GM18868 (cell line): Measurements from ENCODE around the gene TREH.

ENCODE experiments used
- ATAC-seq: cut with Tn5 transposase; IDR thresholded peaks from one replicate; pipeline ENCODE4 v1.9.1; 2021; ENCODE audit warnings: mild to moderate bottlenecking, moderate library complexity; ENCODE audit not compliant: unreplicated experiment

The TREH gene

DNA sequence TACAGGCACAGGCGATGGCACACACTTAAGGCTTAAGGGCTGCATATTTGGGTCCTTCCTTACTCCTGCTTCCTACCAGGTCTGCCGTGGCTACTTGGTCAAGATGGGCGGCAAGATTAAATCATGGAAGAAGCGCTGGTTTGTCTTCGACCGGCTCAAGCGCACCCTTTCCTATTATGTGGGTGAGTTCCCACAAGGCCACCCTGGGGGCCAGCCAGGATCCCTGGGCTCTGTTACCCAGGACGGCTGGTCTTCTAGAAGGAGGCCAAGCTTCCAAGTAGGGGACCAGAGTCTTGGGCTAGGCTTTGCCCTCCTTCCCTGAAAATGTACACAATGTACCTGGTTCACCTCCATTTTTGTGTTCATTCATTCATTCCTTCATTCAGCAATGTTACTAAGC is 29.1 kb downstream of the TREH start:
- ATAC-seq: no peak

DNA sequence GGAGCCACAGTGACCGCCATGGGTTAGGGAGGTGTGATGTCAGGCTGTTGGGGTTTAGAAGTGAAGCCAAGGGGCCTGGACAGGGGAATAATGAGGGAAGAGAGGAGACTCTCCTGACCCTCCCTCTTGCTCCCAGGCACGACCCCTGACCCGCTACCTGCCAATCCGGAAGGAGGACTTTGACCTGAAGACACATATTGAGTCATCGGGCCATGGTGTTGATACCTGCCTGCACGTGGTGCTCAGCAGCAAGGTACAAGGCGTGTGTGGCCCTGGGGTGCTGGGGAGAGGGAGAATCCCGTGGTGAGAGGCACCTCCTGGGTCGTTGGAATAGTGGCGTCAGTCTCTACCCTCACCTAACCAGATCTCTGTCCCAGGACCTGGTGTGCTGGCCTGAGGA is 29.5 kb downstream of the TREH start:
- ATAC-seq: no peak

DNA sequence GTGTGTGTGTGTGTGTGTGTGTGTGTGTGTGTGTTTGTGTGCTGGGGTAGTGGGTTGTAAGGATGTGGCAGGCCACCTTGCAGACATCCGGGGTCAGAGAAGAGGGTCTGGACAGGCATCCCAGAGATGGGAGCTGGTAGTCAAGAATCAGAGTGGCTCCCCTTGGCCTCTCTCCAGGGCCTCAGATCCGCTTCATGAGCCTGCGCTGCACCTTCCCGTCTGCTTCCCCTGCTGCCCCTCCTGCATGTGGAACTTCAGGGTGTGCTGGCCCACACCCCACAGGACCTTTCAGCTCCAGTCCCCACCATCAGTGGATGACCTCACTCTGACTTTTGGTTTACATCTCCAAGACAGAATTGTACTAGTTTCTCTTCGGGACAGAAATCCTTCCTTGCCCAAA is 31.2 kb downstream of the TREH start:
- no peak for ATAC-seq

DNA sequence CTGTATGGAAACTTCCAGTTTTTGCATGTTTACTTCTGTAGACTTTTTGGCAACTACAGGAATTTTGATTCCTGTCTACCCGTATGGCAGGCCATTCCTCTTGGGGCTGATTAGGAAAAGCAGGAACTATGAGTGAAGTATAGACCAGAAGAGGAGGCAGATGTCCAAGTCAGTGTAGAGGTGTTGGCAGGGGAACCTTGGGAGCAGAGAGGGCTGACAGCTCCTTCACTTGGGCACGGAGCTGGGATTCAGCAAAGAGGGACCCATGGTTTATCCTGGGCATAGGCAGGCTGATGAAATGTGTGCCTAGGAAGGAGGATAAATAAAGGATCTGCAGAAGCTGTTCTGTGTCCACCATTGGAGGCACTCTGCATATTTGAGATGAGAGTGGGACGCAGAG is 33.1 kb downstream of the TREH start:
- no peak for ATAC-seq

DNA sequence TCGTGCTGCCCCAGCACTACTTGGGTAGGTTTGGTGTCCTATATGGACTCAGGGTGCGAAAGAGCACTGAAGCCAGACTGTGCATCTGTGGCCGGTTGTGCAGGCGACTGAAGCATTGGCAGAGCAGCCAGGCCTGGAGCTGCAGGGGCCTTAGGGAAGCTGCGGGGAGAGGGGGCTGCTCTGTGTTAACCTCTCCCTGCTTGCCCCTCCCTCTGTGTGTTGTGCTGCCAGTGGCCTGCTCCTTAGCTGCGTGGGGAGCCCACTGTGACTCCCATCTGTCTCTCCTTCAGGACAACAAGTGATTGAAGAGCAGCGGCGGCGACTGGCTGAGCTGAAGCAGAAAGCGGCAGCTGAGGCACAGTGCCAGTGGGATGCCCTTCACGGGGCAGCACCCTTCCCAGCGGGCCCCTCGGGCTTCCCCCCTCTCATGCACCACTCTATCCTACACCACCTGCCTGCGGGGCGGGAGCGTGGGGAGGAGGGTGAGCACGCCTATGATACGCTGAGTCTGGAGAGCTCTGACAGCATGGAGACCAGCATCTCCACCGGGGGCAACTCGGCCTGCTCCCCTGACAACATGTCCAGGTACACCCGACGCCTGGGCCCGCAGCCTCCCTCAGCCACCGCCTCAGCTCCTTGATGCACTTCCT is 34.3 kb downstream of the TREH start:
- no peak for ATAC-seq

DNA sequence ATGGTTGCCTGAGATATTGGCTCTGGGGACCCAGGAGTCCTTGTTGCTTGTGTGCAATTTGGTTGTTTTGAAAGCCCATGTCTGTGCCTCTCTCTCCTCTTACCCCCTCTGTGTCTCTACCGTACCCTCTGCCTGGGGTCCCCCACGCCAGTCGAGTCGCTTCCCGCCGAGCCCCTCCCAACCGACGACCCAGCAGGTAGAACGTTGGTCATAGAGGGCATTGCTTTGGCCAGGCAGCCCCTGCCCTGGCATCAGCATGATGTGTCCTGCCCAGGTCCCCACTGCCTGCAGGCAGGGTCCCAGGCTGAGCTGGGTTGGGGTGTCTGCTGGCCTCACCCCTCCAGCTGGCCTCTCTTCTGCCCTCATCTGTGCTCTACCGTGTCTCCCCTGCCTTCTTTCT is 35.0 kb downstream of the TREH start:
- ATAC-seq: no peak

DNA sequence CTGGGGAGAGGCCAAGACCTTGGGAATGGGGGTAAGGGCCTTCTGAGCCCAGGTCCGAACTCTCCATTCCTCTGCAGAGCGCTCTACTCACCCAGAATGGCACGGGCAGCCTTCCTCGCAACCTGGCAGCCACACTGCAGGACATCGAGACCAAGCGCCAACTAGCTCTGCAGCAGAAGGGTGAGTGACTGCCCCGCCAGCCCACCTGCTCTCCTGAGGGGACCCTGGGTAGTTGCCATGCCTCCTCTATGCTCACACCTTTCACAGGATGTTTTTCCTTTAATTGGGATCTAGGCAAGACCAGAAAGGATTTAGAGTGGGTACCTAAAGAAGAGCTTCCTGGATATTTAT is 35.5 kb downstream of the TREH start:
- ATAC-seq: no peak

DNA sequence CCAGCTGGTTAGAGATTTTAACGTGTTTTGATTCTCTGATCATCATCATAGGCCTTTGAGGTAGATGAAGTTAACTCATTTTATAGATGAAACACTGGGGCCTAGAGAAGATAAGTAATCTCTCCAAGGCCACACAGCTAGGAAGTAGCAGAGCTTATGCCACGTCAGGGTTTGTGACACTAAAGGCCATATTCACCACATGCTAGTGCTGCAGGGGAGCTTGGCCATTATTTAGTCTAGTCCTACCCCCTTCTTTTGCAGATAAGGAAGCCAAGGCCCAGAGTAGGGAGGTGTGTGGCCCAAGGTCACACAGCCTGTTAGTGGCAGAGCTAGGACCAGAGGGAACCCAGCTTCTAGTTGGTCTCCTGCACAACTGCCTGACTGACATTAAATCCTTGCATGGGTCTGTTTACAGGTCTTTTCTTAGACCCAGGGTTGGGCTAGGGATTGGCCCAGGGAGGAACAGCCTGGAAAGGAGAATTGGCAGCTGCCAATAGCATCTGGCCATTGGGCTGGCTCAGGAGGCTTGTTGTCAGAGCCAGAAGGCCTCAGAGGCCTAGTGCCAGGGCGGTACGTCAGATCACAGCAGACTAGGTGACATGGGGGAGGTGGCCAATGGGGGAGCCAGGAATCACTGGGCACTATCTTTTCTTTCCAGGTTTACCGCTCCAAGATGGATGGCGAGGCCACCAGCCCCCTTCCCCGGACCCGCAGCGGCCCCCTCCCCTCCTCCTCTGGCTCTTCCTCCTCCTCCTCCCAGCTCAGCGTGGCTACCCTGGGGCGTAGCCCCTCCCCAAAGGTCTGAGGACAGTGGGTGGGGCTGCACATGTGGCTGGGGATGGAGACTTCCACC is 36.1 kb downstream of the TREH start:
- ATAC-seq: no peak

DNA sequence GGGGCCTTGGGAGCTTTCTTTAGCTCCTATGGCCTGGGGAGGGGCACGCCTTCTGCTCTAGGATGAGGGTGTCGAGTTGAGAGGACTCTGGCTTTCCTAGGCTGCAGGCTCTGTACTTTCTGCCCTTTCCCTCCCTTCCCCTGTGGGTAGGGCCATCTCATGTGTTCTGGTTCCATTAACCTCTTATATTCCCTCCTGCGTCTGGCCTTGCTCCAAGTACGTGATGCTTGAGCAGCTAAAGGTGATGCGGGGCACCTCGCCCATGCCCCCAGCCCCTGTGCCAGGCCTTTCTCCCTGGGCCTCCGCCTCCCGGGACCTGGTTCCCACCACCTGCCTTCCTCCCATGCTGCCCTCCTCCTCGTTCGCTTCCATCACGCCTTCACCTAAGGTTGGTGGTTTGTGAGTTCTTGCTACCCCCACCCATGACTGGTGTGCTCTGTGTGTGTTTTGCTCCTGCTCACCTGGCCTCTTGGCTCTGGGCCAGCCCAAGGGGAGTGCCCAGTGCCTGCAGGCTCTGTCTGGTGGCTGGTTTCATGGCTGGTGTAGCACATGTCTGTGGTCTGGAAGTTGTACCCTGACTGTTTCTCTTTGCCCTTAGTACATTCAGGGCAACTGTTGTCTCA is 37.9 kb downstream of the TREH start:
- ATAC-seq: no peak

DNA sequence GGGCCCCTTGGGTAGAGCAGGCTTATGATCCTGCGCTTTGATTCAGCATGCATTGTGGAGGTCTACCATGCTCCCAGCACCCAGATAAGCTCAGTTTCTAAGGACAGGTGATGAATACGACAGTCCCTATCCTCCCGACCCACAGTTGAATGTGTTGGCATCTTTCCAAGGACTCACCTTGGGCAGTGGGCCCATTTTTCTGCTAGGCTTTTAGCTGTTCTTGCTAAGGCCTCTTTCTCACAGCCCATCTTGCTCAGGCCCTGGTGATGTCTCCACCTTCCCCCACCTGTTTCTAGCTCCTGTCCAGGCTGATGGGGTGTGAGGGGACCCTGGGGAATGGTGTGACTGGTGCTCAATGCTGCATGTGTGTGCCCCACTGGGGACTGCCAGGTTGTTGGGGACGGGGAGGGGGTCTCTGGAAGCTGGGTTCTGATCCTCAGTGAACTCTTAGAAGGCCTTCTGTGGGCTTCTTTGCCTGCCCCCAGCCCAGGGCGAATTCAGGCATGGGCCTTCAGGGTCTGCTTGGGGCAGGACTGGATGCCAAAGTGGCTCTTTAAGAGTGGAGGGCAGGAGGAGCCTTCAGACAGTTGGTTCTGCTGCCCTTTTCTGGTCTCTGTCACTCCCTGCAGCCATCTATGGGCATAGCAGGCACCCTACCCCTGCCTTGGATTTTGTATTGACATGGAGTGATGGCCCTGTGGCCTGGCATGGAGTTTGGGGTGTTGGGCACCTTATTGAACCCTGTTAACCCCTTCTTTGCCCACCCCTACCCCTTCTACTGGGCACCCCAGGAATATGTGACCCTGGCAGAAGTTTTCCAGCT is 38.9 kb downstream of the TREH start:
- no peak for ATAC-seq

DNA sequence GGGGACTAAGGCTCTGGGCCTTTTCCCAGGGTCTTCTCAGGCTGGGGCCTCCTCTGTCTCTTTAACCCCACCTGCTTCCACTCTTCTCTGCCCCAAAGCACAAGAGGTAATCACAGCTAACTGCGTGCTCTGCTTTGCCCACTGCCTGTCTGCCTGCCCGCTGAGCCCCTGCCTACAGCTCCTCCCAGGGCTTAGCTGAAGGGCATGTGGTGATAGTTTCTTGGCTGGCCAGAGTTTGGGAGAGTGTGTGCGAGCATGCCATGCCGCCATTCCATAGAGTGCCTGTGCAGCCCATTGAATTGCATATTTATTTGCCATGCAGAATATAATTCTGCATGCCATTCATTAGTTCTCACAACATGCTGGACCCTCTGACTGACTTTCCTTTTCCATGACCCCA is 39.6 kb downstream of the TREH start:
- ATAC-seq: no peak

DNA sequence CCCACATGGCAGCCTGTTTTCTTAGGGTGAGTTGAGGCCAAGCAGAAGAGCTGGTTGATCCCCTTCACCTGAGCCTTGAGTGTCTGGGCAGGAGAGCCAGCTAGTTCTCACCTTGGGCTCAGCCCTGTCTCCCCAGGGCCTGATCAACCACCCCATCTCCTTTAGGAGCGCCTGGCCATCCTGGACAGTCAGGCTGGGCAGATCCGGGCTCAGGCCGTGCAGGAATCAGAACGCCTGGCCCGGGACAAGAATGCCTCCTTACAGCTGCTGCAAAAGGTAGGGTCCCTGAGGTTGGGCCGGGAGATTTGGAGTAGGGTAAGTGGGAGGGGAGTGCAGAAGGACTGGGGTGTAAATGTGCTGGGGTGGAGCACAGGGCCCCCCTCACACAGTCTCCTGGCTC is 40.7 kb downstream of the TREH start:
- ATAC-seq: no peak

DNA sequence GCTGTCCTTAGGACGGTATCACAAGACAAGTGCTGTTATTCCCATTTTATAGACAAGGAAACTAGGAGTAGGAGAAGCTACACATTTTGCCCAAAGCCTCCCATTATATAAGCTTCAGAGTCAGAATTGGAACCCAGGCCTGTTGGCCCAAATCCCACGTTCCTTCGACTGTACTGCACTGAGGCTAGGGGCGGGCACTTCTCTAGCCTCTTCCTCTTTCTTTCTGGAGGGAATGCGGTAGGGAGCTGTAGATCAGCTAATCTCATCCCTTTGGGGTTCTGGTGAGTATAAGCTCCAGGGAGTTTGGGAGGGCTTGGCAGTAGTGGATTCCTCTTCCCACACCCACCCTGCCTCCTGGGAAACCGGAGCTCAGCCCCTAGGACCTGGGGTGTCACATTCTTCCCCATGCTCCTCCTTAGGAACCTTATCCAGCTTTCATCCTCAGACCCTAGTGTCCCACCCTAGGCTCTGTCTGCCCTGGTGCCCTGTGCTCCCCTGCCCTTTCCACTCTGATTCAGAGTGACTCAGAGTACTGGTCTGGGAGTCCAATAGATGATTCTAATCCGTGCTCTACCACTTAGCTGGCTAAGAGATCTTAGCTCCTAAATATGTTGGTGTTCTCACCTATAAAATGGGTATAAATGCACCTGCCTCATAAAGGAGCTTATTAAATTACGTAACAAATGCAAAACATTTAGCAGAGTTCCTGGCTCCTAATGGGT is 42.7 kb downstream of the TREH start:
- ATAC-seq: no peak

DNA sequence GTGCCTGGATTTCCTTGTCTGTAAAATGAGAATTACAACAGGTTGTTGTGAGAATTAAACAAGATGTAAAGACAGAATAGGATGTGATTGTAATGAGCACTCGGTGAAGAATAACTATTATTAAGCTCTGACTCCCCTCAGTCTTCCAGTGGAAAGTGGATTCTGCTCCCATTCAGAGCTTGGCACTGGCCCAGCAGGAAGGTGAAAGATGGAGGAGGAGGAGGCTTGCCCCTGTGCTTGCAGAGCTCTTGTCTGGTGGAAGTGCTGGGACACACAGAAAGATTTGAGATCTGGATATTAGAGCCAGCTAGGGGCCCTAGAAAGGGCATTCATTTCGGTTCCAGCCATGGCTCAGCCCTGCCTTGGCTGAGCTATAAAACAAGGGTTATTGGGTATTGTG is 43.8 kb downstream of the TREH start:
- ATAC-seq: no peak

DNA sequence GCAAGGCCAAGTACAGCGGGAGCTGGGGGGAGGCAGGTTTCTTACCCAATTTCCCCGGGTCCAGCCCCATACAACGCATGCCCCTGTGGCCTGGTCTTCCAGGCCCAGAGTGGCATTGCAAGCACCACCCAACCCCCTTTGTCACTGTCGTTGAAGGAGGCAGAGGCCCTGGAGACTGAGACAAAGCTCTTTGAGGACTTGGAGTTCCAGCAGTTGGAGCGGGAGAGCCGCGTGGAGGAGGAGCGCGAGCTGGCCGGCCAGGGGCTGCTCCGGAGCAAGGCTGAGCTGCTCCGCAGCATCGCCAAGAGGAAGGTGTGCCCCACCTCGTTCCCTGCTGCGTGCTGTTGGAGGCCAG is 44.2 kb downstream of the TREH start:
- ATAC-seq: no peak

DNA sequence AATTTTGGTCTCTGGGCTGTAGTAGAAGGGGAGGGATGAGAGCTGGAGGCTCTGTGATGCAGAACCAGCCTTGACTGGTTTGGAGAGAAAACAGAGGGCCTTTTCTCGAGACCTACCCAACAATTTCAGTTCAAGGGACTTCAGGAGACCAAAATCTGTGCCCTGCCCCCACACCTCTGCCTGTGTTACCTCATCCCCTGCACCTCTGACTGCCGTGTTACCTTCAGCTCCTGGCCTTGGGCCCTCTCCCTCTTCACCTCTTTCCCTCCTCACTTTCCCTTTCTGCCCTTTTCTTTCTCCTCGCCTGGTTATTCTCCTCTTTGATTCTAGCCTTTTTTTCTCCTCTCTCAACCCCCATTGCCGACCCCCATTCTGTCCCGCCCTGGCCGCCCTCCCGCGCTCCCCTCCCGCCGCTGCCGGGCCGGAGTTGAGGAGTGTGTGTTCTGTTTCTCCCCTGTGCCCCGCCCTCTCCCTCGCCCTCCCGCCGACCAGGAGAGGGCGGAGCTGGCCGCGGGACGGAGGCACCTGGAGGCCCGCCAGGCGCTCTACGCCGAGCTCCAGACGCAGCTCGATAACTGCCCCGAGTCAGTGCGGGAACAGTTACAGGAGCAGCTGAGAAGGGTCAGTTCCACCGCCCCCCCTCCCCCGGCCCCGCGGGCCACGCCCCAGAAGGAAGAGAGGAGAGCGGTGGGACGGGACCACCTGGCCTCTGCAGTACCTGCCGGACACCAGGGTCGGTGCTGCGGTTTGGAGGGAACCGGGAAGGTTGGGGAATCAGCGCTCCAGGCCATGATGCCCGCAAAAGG is 44.8 kb downstream of the TREH start:
- ATAC-seq: no peak

DNA sequence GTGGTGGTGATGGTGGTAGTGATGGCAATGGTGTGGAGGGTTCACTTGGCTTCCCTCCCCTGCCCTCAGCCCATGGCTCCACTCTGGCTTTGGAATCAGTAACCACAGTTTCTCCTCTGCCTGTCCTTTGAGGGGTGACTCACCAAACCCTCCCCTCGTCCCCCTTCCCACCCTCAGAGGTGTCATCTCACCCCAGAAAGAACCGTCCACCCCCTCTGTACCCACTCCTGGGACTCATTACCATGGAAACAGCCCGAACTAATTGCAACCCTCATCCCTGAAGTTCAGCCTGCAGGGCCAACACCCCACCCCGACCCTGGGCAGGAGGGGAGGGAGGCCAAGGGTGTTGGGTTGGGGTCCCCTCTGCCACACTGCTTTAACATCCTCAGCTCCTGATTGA is 45.5 kb downstream of the TREH start:
- ATAC-seq: no peak

DNA sequence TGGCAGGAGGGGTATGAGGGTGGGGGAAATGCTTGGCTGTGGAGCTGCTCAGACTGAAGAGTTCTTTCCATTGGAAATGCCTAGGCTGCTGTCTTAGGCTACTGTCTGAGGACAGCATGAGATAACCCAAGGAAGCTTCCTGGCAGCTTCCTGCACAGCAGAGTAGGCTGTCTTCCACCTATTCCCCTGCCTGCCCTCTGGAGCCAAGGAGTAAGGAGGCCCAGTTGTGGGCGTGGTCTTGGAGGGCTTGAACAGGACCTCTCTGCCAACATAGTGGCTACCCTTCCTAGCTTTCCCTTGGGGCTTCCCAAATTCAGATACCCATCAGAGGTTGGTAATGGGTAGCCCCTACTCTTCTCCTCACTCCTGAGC is 46.1 kb downstream of the TREH start:
- ATAC-seq: no peak

DNA sequence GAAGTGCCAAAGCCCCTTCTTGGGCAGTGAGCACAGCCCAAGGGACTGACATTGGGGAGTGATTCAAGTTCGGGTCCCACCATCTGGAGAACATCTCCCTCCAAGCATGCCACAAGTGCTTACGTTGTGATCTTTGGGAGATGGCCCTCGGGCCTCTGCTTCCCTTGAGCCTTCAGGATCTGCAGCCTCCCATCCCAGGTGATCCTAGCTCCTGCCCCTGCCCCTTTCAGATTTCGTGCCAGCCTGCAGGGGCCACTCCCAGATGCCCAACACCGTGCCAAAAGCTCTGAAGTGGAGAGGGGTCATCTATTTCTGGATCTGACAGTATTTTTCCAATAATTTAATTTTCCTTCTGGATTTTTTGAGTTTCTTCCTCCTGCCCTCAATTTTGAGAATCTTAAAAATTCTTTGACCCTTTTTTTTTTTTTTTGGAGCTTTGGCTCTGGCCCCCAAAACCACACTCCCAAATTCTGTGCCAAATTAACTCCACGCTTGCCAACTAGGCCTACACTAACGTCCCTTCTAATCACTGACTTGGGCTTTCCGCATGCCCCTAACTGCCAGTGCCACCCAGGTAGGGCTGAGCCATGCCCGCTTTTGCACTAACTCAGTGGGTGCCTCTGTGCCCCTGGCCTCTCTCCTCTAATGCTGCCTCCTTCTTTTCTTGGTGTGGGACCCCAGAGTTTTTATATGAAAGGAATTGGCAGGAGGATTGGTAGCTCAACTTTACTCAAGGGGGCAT is 46.7 kb downstream of the TREH start:
- ATAC-seq: no peak
